Mucosa of descending colon (tissue), 3 donors: Measurements from ENCODE around the gene CC2D1A. TPM values are rescaled to one million over a fixed set of nuclear protein-coding genes. Genes with fewer than 3 reads are reported as not detected.

Experiments used
- ATAC-seq: fragments of 200-7000 bp; cut with Tn5 transposase; one replicate; pipeline ENCODE4 v1.9.1; 2020; ENCODE audit warnings: mild to moderate bottlenecking, moderate library complexity
- DNase-seq, 3 donors: peaks; one replicate each; pipeline ENCODE4 v3.0.0-alpha.2; 2020
- H3K36me3 ChIP-seq: fragments of 200-600 bp; one replicate; pipeline ENCODE4 v1.8.0; 2021; ENCODE audit warnings: low read depth, mild to moderate bottlenecking
- H3K4me1 ChIP-seq: fragments of 200-600 bp; one replicate; pipeline ENCODE4 v1.8.0; 2021; ENCODE audit warnings: low read depth, mild to moderate bottlenecking
- H3K4me3 ChIP-seq: fragments of 200-600 bp; one replicate; pipeline ENCODE4 v1.8.0; 2021; ENCODE audit warnings: mild to moderate bottlenecking
- H3K9me3 ChIP-seq: fragments of 200-600 bp; one replicate; pipeline ENCODE4 v1.8.0; 2021; ENCODE audit warnings: mild to moderate bottlenecking
- CTCF ChIP-seq: fragments of 200-600 bp; IDR thresholded peaks from one replicate; pipeline ENCODE4 v1.8.0; 2022; ENCODE audit warnings: antibody characterized with exemption, mild to moderate bottlenecking
- intact Hi-C, 2 donors: fragments of 100-400 bp; cut with DNase I in 1 of 2; cut with micrococcal nuclease in 1 of 2; formaldehyde crosslinking; loops; one replicate each; pipeline versions ENCODE4 v1.11.0 to v1.11.1; 2022; cut with DNase I, micrococcal nuclease
- total RNA-seq, 3 donors: library from RNA; stranded (reverse); fragmentation: NEBNext Ultra II Directional in 2 of 3; extraction: Animal tissue kit (Norgen Biotek cat#: 25700) in 2 of 3; gene quantifications; one replicate each; pipeline versions ENCODE4 v1.2.1 to v1.2.4, GENCODE V29; 2021 to 2023
- donor health status: DM: no; HTN: no; CAD: no; lungs with moderate emphysema.
- donor health status: DM: no; HTN: no; CAD: no.
- donor health status: DM: no; HTN: yes; CAD: no.

CC2D1A gene
- total RNA-seq, 3 donors from 2014 or later = 68.4 to 118 (median 101) TPM

- no peak for ATAC-seq
- no peak overlapping the region for H3K4me3 ChIP-seq
- intact Hi-C loops = no loop called here
- no peak for TF ChIP-seq CTCF
- peaks cover 7% of the 10 kb centered on the region for H3K4me1 ChIP-seq
- no peaks in the 10 kb centered on the region for H3K9me3 ChIP-seq
- no peak for DNase-seq
- H3K36me3 ChIP-seq = no peaks in the 10 kb centered on the region
Measured at GRCh38 chr19:13866463-13867046, 39.4 kb upstream of the CC2D1A start.

- Histone ChIP-seq H3K4me3 (no peak overlapping the region), H3K4me1 (peaks cover 5% of the 10 kb centered on the region), H3K36me3 (no peaks in the 10 kb centered on the region), H3K9me3 (no peaks in the 10 kb centered on the region)
- no peak for TF ChIP-seq CTCF
- DNase-seq (no peak), ATAC-seq (no peak)
- intact Hi-C loops = no loop called here
Measured at GRCh38 chr19:13868663-13869062, 37.3 kb upstream of the CC2D1A start.

GRCh38 chr19:13869281-13869680, 36.7 kb upstream of the CC2D1A start:
- H3K36me3 ChIP-seq = no peaks in the 10 kb centered on the region
- H3K4me3 ChIP-seq = no peak overlapping the region
- TF ChIP-seq CTCF = no peak
- intact Hi-C loops = no loop called here
- DNase-seq (no peak), ATAC-seq (no peak)
- H3K4me1 ChIP-seq = peaks cover 5% of the 10 kb centered on the region
- H3K9me3 ChIP-seq = no peaks in the 10 kb centered on the region

- intact Hi-C loops = no loop called here
- Histone ChIP-seq H3K4me3 (no peak overlapping the region), H3K9me3 (no peaks in the 10 kb centered on the region), H3K4me1 (peaks cover 5% of the 10 kb centered on the region), H3K36me3 (no peaks in the 10 kb centered on the region)
- DNase-seq (no peak), ATAC-seq (no peak)
- TF ChIP-seq CTCF = no peak
Measured at GRCh38 chr19:13870873-13871272, 35.1 kb upstream of the CC2D1A start.

- intact Hi-C loops = no loop called here
- DNase-seq (no peak), ATAC-seq (no peak)
- TF ChIP-seq CTCF = no peak
- H3K9me3 ChIP-seq = no peaks in the 10 kb centered on the region
- H3K4me1 ChIP-seq = no peaks in the 10 kb centered on the region
- no peaks in the 10 kb centered on the region for H3K36me3 ChIP-seq
- H3K4me3 ChIP-seq = no peak overlapping the region
Measured at GRCh38 chr19:13872339-13872694, 33.7 kb upstream of the CC2D1A start.
